ENCODE measurements around the gene DIDO1. TPM values are rescaled to one million over a fixed set of nuclear protein-coding genes. Genes with fewer than 3 reads are reported as not detected.
"Not testable (repeated sequence)": the region's sequence is repeated elsewhere in the genome, so short reads cannot be mapped to it uniquely, and the experiment has no call there.

DIDO1 gene
- total RNA-seq, 1 donor from 2014 or later, result 35.0 TPM

DNA sequence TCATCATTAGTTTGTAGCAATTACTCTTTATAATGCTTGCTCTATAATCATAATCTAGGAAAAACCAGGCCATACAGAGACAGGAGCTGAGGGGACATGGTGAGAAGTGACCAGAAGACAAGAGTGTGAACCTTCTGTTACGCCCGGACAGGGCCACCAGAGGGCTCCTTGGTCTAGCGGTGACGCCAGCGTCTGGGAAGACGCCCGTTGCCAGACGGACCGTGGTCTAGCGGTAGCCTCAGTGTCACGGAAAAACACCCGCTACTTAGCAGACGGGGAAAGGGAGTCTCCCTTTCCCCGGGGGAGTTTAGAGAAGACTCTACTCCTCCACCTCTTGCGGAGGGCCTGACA is 52.6 kb downstream of the DIDO1 start:
- H3K9me3 ChIP-seq (ENCODE audit: control insufficient read depth in 3 of 3, low read length in 3 of 3); H3K36me3 ChIP-seq (ENCODE audit: control insufficient read depth in 3 of 3, insufficient read depth in 3 of 3, low read length in 3 of 3); H3K27ac ChIP-seq (ENCODE audit: low read depth, low read length); H3K9ac ChIP-seq (ENCODE audit: low read depth in 1 of 3, low read length in 3 of 3); H3K4me3 ChIP-seq (ENCODE audit: low read length in 3 of 3); H3K27me3 ChIP-seq (ENCODE audit: control insufficient read depth in 3 of 3, insufficient read depth in 3 of 3, low read length in 3 of 3): not testable (repeated sequence)
- H3K4me1 ChIP-seq (ENCODE audit: control insufficient read depth in 3 of 3, insufficient read depth in 3 of 3, low read length in 3 of 3), result peaks cover 23 to 29% (median 25%) of the 10 kb centered on the region in 3 donors

DNA sequence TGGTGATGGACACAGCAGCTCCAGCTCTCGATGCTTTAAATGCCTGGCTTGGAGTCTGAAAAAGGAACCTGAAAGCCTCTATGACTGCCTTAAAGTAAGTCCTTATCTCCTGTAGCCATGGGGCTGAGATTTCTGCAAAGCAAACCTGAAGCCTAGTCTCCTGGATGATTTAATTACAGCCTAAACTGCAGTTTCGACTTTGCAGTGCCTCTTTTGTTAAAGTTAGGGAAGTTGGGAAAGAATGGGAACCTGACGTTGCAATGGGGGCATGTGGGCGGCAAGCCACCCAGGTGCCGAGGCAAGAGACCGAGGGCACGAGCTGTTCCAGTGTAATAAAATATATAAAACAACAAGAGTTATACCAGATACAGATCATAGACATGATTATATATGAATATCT is 53.0 kb downstream of the DIDO1 start:
- Histone ChIP-seq H3K36me3 (ENCODE audit: control insufficient read depth in 3 of 3, insufficient read depth in 3 of 3, low read length in 3 of 3) (no peaks in the 10 kb centered on the region), H3K27ac (ENCODE audit: low read depth, low read length) (no peak overlapping the region), H3K4me1 (ENCODE audit: control insufficient read depth in 3 of 3, insufficient read depth in 3 of 3, low read length in 3 of 3) (peaks cover 23 to 29% (median 25%) of the 10 kb centered on the region in 3 donors), H3K9me3 (ENCODE audit: control insufficient read depth in 3 of 3, low read length in 3 of 3) (no peaks in the 10 kb centered on the region), H3K4me3 (ENCODE audit: low read length in 3 of 3) (no peak overlapping the region), H3K27me3 (ENCODE audit: control insufficient read depth in 3 of 3, insufficient read depth in 3 of 3, low read length in 3 of 3) (peaks cover 0 to 2% (median 0%) of the 10 kb centered on the region in 3 donors), H3K9ac (ENCODE audit: low read depth in 1 of 3, low read length in 3 of 3) (no peak overlapping the region)

DNA sequence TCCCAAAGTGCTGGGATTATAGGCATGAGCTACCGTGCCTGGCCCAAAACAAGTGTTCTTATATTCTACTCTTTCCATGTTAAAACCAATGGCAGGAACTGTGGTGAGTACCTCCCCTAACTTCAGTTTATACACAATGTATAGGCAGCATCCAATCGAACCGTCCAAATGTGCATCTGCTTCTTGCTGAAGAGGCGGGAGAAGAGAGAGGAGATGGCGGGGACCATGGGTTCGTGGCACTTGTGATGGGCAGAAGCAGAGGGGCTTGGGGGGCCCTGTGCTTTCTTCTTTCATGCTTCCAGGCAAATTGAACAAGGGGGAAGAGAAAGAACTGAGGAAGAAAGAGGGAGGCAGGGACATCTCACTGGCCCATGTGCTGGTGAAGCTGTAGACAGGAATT is 53.4 kb downstream of the DIDO1 start:
- H3K4me3 ChIP-seq (ENCODE audit: low read length in 3 of 3), result no peak overlapping the region
- H3K27me3 ChIP-seq (ENCODE audit: control insufficient read depth in 3 of 3, insufficient read depth in 3 of 3, low read length in 3 of 3), result peaks cover 0 to 2% (median 0%) of the 10 kb centered on the region in 3 donors
- no peaks in the 10 kb centered on the region for H3K36me3 ChIP-seq (ENCODE audit: control insufficient read depth in 3 of 3, insufficient read depth in 3 of 3, low read length in 3 of 3)
- H3K9me3 ChIP-seq (ENCODE audit: control insufficient read depth in 3 of 3, low read length in 3 of 3), result no peaks in the 10 kb centered on the region
- no peak overlapping the region for H3K9ac ChIP-seq (ENCODE audit: low read depth in 1 of 3, low read length in 3 of 3)
- H3K4me1 ChIP-seq (ENCODE audit: control insufficient read depth in 3 of 3, insufficient read depth in 3 of 3, low read length in 3 of 3), result peaks cover 23 to 29% (median 25%) of the 10 kb centered on the region in 3 donors
- no peak overlapping the region for H3K27ac ChIP-seq (ENCODE audit: low read depth, low read length)

DNA sequence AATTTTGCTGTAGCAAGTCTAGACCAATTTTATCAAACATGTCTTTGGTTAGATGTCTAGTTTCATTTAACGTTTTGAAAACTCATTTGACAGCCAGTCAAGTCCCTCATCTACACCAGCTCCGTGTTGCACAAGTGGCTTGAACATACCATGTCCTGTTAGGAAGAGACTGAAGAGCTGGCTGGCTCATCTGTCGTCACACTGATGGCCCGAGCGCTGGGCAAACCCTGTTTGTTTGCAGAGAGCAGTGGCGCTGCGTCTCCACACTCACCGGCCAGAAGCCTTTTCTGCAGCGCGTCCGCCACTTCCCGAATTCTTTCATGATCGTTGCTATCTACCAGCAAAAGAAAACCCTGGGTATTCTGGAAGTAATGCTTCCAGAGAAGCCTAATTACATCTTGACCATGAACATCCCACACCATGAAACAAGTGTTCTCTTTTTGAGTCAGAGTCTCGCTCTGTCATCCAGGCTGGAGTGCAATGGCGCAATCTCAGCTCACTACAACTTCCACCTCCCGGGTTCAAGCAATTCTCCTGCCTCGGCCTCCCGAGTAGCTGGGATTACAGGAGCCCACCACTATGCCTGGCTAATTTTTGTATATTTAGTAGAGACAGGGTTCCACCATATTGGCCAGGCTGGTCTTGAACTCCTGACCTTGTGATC is 54.0 kb downstream of the DIDO1 start:
- Histone ChIP-seq H3K4me1 (ENCODE audit: control insufficient read depth in 3 of 3, insufficient read depth in 3 of 3, low read length in 3 of 3) (peaks cover 20 to 26% (median 23%) of the 10 kb centered on the region in 3 donors), H3K9me3 (ENCODE audit: control insufficient read depth in 3 of 3, low read length in 3 of 3) (no peaks in the 10 kb centered on the region), H3K27me3 (ENCODE audit: control insufficient read depth in 3 of 3, insufficient read depth in 3 of 3, low read length in 3 of 3) (peaks cover 0 to 2% (median 0%) of the 10 kb centered on the region in 3 donors)

DNA sequence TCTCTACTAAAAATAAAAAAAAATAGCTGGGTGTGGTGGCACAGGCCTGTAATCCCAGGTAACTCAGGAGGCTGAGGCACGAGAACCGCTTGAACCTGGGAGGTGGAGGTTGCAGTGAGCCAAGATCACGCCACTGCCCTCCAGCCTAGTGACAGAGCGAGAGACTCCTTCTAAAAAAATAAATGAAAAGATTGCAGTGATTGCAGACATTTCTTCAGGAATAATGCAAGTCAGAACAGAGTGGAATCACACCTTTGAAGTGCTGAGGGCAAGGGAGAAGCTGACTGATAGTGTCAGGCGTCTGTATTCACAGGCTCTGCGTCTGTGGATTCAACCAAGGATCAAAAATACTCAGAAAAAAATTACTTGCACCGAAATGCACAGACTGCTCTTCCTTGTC is 62.1 kb downstream of the DIDO1 start:
- Histone ChIP-seq H3K27ac (ENCODE audit: low read depth, low read length) (no peak overlapping the region), H3K4me3 (ENCODE audit: low read length in 3 of 3) (no peak overlapping the region), H3K27me3 (ENCODE audit: control insufficient read depth in 3 of 3, insufficient read depth in 3 of 3, low read length in 3 of 3) (peaks cover 0 to 3% (median 0%) of the 10 kb centered on the region in 3 donors), H3K36me3 (ENCODE audit: control insufficient read depth in 3 of 3, insufficient read depth in 3 of 3, low read length in 3 of 3) (no peaks in the 10 kb centered on the region), H3K9ac (ENCODE audit: low read depth in 1 of 3, low read length in 3 of 3) (no peak overlapping the region), H3K9me3 (ENCODE audit: control insufficient read depth in 3 of 3, low read length in 3 of 3) (no peaks in the 10 kb centered on the region), H3K4me1 (ENCODE audit: control insufficient read depth in 3 of 3, insufficient read depth in 3 of 3, low read length in 3 of 3) (peaks cover 3 to 6% (median 5%) of the 10 kb centered on the region in 3 donors)

More for the DNA sequence above, 54.0 kb downstream of the DIDO1 start:
- no peak overlapping the region for H3K27ac ChIP-seq (ENCODE audit: low read depth, low read length)
- no peak overlapping the region for H3K9ac ChIP-seq (ENCODE audit: low read depth in 1 of 3, low read length in 3 of 3)
- H3K4me3 ChIP-seq (ENCODE audit: low read length in 3 of 3), result no peak overlapping the region
- H3K36me3 ChIP-seq (ENCODE audit: control insufficient read depth in 3 of 3, insufficient read depth in 3 of 3, low read length in 3 of 3), result no peaks in the 10 kb centered on the region

DNA sequence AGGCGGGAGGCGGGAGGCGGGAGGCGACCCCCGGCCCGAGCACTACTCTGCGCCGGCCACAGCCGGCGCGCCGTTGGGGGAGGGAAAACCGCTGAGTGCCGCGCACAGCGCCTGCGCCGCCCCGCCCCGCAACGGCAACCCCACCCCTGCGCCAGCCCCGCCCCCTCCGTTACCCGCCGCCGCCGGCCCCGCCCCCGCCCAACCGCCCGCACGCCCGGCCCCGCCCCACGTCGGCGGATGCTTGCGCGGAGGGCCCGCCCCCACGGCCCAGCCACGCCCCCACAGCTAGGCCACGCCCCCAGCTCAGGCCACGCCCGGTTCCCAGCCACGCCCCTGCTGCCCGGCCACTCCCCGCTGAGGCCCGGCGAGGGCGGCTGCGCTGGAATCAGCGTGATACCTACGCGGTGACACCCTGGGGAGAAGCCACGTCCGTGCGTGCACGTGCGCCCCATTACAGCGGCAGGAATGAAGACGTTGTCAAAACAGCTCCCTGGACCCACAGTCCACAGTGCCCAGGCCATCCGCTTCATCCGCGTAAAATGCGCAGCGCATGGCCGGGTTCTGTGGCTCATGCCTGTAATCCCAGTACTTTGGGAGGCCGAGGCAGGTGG is 64.5 kb downstream of the DIDO1 start, which contains the start of gene TCFL5:
TSS of gene TCFL5 (minus strand) at position 97 of the 611 bp plus-strand sequence. CDS start 152 bp downstream, outside the sequence.
- peaks cover 3 to 6% (median 5%) of the 10 kb centered on the region in 3 donors for H3K4me1 ChIP-seq (ENCODE audit: control insufficient read depth in 3 of 3, insufficient read depth in 3 of 3, low read length in 3 of 3)
- no peak within 1 kb of the TSS for H3K27ac ChIP-seq (ENCODE audit: low read depth, low read length)
- peaks cover 5 to 7% (median 7%) of the 10 kb centered on the region in 3 donors for H3K36me3 ChIP-seq (ENCODE audit: control insufficient read depth in 3 of 3, insufficient read depth in 3 of 3, low read length in 3 of 3)
- peaks cover 0 to 3% (median 0%) of the 10 kb centered on the region in 3 donors for H3K27me3 ChIP-seq (ENCODE audit: control insufficient read depth in 3 of 3, insufficient read depth in 3 of 3, low read length in 3 of 3)
- H3K9ac ChIP-seq (ENCODE audit: low read depth in 1 of 3, low read length in 3 of 3), result peak within 1 kb of the TSS in 1 of 3 donors; percentile 33
- no peaks in the 10 kb centered on the region for H3K9me3 ChIP-seq (ENCODE audit: control insufficient read depth in 3 of 3, low read length in 3 of 3)
- H3K4me3 ChIP-seq (ENCODE audit: low read length in 3 of 3), result peak within 1 kb of the TSS; percentile 9 to 76 (median 70)

DNA sequence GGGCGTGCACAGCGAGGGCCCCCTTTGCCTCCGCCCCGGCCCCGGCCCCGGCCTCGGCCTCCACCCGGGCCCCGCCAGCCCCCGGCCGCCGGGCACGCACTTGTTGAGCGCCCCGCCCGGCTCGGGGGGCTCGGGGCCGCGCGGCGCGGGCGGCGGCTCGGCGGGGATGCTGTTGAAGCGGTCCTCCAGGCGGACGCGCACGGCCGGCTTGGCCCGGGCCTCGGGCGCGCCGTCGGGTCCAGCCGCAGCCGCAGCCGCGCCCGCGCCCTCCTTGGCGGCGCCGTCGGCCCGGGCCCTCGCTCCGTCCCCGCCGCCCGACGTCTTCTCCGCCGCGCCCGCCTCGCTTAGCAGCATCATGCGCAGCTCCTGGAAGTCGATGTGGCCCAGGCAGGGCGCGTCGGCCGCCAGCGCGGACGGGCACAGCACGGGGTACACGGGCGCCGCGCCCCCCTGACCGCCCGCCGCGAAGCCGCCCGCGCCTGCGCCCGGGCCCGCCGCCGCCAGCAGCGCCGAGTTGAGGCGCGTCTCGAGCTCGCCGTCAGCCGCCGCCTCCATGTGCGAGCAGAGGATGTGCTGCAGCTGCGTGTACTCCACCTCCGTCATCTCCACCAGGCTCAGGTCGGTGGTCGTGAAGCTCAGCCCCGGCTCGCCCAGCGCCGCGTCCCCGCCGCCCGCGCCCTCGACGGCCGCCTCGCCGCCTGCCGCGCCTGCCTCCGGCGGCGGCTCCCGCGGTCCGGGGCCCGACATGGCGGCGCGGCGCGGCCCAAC is 65.2 kb downstream of the DIDO1 start:
- H3K27ac ChIP-seq (ENCODE audit: low read depth, low read length), result no peak overlapping the region
- peak overlapping the region in 1 of 3 donors; percentile 33 for H3K9ac ChIP-seq (ENCODE audit: low read depth in 1 of 3, low read length in 3 of 3)
- H3K4me1 ChIP-seq (ENCODE audit: control insufficient read depth in 3 of 3, insufficient read depth in 3 of 3, low read length in 3 of 3), result peaks cover 3 to 6% (median 5%) of the 10 kb centered on the region in 3 donors
- peak overlapping the region in 2 of 3 donors; percentile 70 to 76 for H3K4me3 ChIP-seq (ENCODE audit: low read length in 3 of 3)
- H3K36me3 ChIP-seq (ENCODE audit: control insufficient read depth in 3 of 3, insufficient read depth in 3 of 3, low read length in 3 of 3), result peaks cover 8 to 9% (median 8%) of the 10 kb centered on the region in 3 donors
- H3K9me3 ChIP-seq (ENCODE audit: control insufficient read depth in 3 of 3, low read length in 3 of 3), result no peaks in the 10 kb centered on the region
- H3K27me3 ChIP-seq (ENCODE audit: control insufficient read depth in 3 of 3, insufficient read depth in 3 of 3, low read length in 3 of 3), result peaks cover 0 to 3% (median 0%) of the 10 kb centered on the region in 3 donors

DNA sequence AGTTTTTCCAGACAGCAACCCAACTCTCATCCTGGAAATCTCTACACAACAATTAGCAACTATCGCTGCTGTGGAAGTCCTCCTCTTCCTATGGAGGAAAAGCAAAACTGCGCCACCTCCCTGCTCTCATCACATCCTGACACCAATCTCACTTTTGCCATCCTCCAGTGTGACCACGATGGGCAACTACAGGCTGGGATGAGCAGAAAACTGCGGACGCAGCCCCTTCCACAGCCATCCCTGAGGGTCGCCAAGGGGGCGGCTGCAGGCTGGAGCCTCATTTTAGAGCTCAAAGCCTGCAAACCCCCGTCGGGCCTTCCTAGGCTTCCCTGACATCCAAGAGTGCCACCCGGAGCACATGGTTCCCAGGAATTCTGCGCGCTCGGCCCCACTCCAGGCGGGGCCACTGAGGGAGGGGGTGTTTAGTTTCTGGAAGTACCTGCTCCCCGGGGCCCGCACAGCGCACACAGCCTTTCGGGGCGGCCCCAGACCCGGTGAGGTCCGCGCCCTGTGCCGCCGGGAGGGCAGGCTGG is 65.8 kb downstream of the DIDO1 start:
- H3K27me3 ChIP-seq (ENCODE audit: control insufficient read depth in 3 of 3, insufficient read depth in 3 of 3, low read length in 3 of 3), result peaks cover 0 to 3% (median 0%) of the 10 kb centered on the region in 3 donors
- H3K27ac ChIP-seq (ENCODE audit: low read depth, low read length), result no peak overlapping the region
- H3K36me3 ChIP-seq (ENCODE audit: control insufficient read depth in 3 of 3, insufficient read depth in 3 of 3, low read length in 3 of 3), result peaks cover 8 to 9% (median 8%) of the 10 kb centered on the region in 3 donors
- H3K4me1 ChIP-seq (ENCODE audit: control insufficient read depth in 3 of 3, insufficient read depth in 3 of 3, low read length in 3 of 3), result peaks cover 3 to 6% (median 5%) of the 10 kb centered on the region in 3 donors
- H3K4me3 ChIP-seq (ENCODE audit: low read length in 3 of 3), result peak overlapping the region in 2 of 3 donors; percentile 14 to 38
- H3K9me3 ChIP-seq (ENCODE audit: control insufficient read depth in 3 of 3, low read length in 3 of 3), result no peaks in the 10 kb centered on the region
- H3K9ac ChIP-seq (ENCODE audit: low read depth in 1 of 3, low read length in 3 of 3), result no peak overlapping the region

DNA sequence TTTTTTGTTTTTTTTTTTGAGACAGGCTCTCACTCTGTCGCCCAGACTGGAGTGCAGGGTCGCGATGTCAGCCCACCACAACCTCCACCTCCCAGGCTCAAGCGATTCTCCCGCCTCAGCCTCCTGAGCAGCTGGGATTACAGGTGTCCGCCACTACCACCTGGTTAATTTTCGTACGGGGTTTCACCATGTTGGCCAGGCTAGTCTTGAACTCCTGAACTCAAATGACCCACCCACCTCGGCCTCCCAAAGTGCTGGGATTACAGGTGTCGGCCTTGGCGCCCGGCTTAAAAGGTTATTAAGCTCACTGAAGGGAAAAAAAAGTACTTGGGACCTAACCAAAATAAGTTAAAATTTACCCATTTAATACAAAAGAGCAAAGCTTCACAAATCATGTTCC is 66.6 kb downstream of the DIDO1 start:
- no peak overlapping the region for H3K4me3 ChIP-seq (ENCODE audit: low read length in 3 of 3)

More for the DNA sequence above, 66.6 kb downstream of the DIDO1 start:
- H3K27ac ChIP-seq (ENCODE audit: low read depth, low read length), result no peak overlapping the region
- no peaks in the 10 kb centered on the region for H3K9me3 ChIP-seq (ENCODE audit: control insufficient read depth in 3 of 3, low read length in 3 of 3)
- H3K36me3 ChIP-seq (ENCODE audit: control insufficient read depth in 3 of 3, insufficient read depth in 3 of 3, low read length in 3 of 3), result peaks cover 8 to 9% (median 8%) of the 10 kb centered on the region in 3 donors
- no peak overlapping the region for H3K9ac ChIP-seq (ENCODE audit: low read depth in 1 of 3, low read length in 3 of 3)
- peaks cover 0 to 3% (median 0%) of the 10 kb centered on the region in 3 donors for H3K27me3 ChIP-seq (ENCODE audit: control insufficient read depth in 3 of 3, insufficient read depth in 3 of 3, low read length in 3 of 3)
- H3K4me1 ChIP-seq (ENCODE audit: control insufficient read depth in 3 of 3, insufficient read depth in 3 of 3, low read length in 3 of 3), result peaks cover 3 to 6% (median 5%) of the 10 kb centered on the region in 3 donors

Data from skeletal muscle tissue (tissue), 4 donors.